PFSK-1 (cell line): ENCODE results near the gene ITIH5.

Source experiments
- FOXP2 ChIP-seq: optimal IDR thresholded peaks from 2 replicates; pipeline ENCODE3; 2011; ENCODE audit warnings: borderline replicate concordance, control low read depth, inconsistent platforms; ENCODE audit not compliant: insufficient read depth; ENCODE audit errors: extremely low read length, extremely low read depth
- POLR2AphosphoS5 ChIP-seq: IDR thresholded peaks from 2 replicates; pipeline ENCODE4 v1.6.1; 2012; ENCODE audit warnings: low read depth, mild to moderate bottlenecking, control low read depth, low read length, moderate library complexity
- SIN3A ChIP-seq: IDR thresholded peaks from 2 replicates; pipeline ENCODE4 v1.6.1; 2012; ENCODE audit warnings: mild to moderate bottlenecking, low read length, moderate library complexity, borderline replicate concordance; ENCODE audit not compliant: insufficient read depth
- TAF1 ChIP-seq: IDR thresholded peaks from 2 replicates; pipeline ENCODE4 v1.6.1; 2012; ENCODE audit warnings: low read length, control low read depth, borderline replicate concordance; ENCODE audit not compliant: insufficient read depth
- TF ChIP-seq, protein P1 (sequence below), 2 experiments: IDR thresholded peaks; 2 replicates each; pipeline versions ENCODE4 v1.6.1 to v1.8.0; 2011 to 2012; ENCODE audit warnings: low read depth in 2 of 2, low read length in 2 of 2, control low read depth in 1 of 2, inconsistent platforms in 1 of 2, mild to moderate bottlenecking in 1 of 2, moderate library complexity in 1 of 2; ENCODE audit not compliant: insufficient read depth in 1 of 2

ITIH5 gene

DNA sequence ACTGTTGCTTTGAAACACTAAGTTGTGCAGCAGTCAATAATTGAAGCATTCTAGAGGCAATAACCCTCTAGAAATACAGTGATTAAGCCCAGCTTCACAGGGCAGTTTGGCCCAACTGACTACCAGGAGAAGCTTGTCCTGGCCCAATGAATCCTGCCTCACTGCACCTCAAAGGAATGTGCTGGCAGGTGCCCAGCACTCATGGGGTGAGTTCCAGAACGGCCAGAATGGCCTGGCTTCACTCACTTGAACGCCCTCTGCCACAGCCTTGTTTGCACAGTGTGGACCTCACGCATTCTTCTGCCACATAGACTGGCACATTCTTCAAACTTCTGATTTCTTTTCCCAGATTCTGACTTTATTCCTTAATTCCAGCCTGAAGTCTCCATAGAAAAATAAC, 29.8 kb upstream of the ITIH5 start:
- no peak for TF ChIP-seq SIN3A
- no peak for TF ChIP-seq FOXP2
- TF ChIP-seq POLR2AphosphoS5, result no peak
- TF ChIP-seq, protein P1, sequence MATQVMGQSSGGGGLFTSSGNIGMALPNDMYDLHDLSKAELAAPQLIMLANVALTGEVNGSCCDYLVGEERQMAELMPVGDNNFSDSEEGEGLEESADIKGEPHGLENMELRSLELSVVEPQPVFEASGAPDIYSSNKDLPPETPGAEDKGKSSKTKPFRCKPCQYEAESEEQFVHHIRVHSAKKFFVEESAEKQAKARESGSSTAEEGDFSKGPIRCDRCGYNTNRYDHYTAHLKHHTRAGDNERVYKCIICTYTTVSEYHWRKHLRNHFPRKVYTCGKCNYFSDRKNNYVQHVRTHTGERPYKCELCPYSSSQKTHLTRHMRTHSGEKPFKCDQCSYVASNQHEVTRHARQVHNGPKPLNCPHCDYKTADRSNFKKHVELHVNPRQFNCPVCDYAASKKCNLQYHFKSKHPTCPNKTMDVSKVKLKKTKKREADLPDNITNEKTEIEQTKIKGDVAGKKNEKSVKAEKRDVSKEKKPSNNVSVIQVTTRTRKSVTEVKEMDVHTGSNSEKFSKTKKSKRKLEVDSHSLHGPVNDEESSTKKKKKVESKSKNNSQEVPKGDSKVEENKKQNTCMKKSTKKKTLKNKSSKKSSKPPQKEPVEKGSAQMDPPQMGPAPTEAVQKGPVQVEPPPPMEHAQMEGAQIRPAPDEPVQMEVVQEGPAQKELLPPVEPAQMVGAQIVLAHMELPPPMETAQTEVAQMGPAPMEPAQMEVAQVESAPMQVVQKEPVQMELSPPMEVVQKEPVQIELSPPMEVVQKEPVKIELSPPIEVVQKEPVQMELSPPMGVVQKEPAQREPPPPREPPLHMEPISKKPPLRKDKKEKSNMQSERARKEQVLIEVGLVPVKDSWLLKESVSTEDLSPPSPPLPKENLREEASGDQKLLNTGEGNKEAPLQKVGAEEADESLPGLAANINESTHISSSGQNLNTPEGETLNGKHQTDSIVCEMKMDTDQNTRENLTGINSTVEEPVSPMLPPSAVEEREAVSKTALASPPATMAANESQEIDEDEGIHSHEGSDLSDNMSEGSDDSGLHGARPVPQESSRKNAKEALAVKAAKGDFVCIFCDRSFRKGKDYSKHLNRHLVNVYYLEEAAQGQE (IDR thresholded peaks at IDR 0.05; ENCODE audit: insufficient read depth in 1 of 2, low read depth in 2 of 2, low read length in 2 of 2), result no peak
- TF ChIP-seq TAF1, result no peak

DNA sequence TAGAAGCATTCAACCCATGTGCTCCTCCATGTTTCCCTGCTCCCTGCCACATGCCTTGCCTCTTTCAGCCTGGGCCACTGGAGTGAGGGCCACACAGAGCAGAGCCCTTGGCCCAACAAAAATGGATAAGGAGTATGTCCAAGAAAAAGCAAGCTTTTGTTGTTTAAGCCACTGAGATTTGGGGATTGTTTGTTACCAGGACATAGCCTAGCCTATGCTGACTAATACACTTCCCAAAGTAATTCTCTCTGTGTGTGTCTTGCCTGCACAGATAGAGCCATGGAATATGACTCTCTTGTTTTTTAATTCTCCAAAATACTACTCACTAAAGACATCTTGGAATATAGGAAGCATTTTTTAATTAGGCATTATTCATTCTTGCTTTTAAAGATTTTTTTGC, 22.8 kb upstream of the ITIH5 start:
- TF ChIP-seq, protein P1 (IDR thresholded peaks at IDR 0.05; ENCODE audit: insufficient read depth in 1 of 2, low read depth in 2 of 2, low read length in 2 of 2), result no peak
- TF ChIP-seq SIN3A (no peak), TAF1 (no peak), FOXP2 (no peak), POLR2AphosphoS5 (no peak)

DNA sequence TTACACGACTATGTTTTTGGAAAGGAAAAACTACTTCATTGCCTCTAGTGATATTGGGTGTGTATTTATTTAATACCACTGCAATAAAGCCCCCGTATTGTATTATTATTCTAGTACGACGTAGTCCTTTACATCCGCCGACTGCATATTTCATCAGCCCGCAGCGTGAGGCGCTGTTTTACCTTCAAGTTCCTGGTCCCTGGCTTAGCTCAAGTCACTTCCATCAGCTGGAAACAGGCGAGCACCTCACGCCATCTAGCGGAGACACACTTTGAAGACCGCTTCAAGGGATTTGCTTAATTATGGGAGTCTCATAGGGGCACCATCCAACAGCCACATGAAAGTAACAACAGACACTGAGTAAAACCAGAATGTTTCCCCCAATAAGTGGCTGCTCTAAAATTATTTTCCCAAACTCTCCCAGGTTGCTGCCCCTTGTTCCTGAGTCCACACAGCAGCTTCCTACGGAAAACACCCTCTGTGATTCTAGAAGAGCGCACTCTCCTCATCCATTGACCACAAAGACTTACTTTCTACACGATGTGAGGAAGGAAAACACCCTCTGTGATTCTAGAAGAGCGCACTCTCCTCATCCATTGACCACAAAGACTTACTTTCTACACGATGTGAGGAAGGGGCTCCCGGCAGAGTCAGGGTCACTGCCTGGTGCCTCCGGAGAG, 20.6 kb upstream of the ITIH5 start:
- TF ChIP-seq TAF1 (no peak), FOXP2 (no peak), SIN3A (no peak)
- TF ChIP-seq, protein P1 (IDR thresholded peaks at IDR 0.05; ENCODE audit: insufficient read depth in 1 of 2, low read depth in 2 of 2, low read length in 2 of 2), result no peak

DNA sequence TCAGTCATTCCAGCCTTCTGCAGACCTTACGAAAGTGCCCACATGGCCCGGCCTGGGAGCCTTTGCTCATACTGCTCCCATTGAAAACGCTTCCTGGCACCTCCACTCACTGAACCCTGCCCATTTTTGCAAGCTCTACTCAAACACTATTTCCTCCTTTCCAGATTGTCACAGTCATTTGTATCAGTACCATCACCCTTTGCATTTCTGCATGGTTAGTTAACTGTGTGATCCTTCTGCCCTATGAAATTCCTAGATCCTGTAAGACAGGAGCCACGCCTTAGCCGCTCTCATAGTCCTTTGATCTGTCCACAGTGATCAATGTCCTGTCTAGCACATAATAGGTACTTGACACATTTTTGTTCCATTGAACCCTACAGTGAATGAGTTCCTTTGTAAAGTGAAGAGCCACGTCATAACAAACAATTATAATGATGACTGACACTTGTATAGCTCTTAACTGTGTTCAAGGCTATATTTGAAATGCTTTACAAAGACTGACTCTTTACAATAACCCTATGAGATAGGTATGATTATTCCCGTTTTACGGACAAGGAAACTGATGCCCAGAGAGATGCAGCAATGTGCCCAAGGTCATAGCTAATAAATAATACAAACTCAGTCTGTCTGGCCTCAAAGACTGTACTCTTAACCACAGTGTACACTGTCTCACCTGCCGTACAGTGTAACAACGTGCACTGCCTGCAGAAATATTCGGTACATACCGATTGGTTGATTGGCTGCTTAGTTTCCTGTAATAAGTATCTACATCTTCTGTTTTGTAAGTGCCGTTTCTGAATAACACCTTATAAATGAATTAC, 19.8 kb upstream of the ITIH5 start:
- TF ChIP-seq SIN3A (no peak), TAF1 (no peak), FOXP2 (no peak), POLR2AphosphoS5 (no peak)
- TF ChIP-seq, protein P1 (IDR thresholded peaks at IDR 0.05; ENCODE audit: insufficient read depth in 1 of 2, low read depth in 2 of 2, low read length in 2 of 2), result no peak
